ENCODE data around the gene SQSTM1.
"Not testable (repeated sequence)": the region's sequence is repeated elsewhere in the genome, so short reads cannot be mapped to it uniquely, and the experiment has no call there.

The SQSTM1 gene

GRCh38 chr5:179860301-179860700 is 39.6 kb downstream of the SQSTM1 start:
- DNase-seq = no peak

DNA sequence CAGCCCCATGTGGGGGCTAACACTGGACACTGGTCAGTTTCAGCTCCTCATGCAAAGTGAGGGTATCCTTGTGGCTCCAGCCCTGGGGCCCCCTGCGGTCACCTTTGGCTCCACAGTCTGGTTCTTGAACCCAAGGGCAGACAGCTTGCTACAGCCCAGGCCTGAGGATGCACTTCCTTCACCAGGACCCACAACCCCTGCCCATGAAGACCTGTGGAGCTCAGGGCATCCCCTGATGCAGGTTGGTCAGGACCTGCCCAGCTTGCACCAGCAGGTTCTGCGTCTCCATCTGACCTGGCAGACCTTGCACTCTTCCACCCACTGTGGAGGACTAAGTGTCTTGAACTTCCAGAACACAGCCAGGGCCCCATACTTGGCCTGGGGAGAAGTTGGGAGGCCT is 41.6 kb downstream of the SQSTM1 start:
- no peak for DNase-seq

DNA sequence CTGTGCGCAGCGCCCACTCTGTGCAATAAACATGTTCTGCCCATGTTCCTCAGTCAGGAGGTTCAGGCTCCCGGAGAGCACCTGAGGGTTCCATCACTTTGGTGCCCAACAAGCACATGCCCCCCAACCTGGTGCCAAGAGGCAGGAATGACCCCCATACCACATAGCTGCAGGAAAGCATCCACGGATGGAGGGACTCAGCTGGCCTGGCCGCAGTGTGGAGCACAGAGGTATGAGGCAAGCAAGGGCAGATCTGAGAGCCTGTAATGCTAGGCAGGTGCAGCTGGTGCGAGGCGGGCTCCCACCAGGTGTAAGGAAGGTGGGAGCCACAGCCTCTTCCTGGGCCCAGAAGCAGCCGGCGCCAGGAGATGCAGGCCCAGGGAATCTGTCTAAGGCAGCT is 42.2 kb downstream of the SQSTM1 start:
- no peak for DNase-seq

DNA sequence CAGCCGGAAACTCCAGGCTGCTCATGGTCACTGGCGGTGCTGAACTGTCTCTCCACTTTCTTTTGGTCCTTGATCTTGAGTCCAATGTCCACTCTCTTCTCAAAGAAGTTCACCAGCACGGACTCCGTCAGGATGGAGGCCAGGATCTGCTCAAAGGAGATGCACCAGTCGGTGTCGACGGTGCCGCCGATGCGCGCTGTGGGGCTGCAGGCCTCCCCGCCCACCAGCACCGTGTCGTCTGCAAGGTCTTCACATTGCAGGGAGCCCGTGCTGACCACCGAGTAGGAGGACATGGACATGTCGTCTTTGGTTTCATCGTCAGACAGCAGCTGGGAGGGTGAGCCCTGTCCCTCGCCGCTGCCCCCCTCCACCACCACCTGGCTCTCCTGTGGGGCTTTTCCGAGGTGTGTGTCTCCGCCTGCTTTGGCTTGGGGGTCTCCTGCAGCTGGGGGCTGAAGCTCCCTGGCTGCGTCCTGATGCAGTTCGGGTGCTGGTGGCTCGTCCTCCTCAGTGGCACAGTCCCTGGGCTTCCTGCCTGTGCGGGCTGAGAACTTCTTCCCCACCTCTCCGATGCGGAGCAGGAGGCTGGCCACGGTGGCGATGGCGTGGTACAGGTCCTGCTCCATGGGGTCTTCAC is 42.9 kb downstream of the SQSTM1 start:
- no peak for DNase-seq

GRCh38 chr5:179864686-179865085 is 44.0 kb downstream of the SQSTM1 start:
- DNase-seq = no peak

GRCh38 chr5:179865491-179866240 is 45.0 kb downstream of the SQSTM1 start:
- DNase-seq = no peak

DNA sequence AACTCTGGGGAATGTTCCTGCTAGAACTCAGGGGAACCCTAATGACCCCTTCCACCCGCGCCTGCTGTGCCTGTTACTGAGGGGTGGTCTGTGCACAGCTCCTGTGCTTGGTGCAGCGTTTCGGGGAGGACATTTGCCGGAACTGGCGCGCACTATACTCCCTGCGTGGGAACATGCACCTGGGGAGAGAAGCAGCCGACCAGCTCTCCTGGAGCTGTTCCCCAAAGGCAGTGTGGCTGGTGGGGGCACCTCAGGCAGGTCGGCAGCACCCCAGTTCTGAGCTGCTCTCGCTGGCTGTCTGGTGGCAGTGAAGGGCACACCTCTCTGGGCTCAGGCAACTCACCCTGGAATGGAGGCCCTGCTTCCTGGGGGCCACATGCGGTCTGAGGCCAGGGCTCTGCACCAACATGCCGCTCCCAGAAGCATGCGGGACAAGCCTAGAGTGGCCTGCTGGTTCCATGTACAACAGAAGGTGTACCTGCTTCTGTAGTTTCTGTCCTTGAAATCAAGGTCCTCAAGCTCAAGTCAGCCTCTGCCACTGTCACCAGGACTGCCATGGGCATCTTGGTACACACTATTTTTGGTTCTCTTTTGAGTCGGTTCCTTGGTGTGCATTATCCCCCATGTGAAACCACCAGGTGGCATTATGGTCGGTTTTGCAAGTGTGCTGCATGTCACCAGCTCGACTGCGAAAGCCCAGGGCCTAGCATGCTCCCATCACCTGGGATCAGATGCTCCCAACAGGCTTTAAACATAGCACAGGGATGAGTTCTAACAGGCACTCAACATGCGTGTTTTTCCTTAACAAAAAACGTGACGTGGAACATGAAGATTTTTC is 45.8 kb downstream of the SQSTM1 start:
- peak; percentile 33 for DNase-seq

DNA sequence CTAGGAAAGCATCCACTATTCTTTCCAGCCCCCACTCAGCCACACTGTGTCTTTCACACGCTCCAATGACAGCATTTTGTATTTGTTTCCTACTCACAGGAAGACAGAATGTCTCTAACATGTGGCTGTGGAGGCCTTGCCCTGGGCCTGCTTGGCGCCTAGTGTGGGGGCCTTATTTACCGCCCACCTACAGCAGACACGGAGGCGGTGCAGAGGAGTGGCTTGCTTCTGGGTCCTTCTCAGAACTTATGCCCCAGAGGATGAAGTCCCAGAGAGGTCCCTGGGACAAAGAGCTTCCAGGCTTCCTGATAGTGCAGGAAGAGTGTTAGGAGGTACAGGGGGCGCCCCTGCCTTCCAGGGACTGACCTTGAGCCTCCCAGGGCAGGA is 46.4 kb downstream of the SQSTM1 start:
- no peak for DNase-seq

- no peak for DNase-seq
These were observed 46.8 kb downstream of the SQSTM1 start for GRCh38 chr5:179867476-179867875.

- DNase-seq = no peak
These were observed 47.8 kb downstream of the SQSTM1 start for GRCh38 chr5:179868541-179868940.

- DNase-seq = no peak
These were observed 48.4 kb downstream of the SQSTM1 start for GRCh38 chr5:179869101-179869500.

DNA sequence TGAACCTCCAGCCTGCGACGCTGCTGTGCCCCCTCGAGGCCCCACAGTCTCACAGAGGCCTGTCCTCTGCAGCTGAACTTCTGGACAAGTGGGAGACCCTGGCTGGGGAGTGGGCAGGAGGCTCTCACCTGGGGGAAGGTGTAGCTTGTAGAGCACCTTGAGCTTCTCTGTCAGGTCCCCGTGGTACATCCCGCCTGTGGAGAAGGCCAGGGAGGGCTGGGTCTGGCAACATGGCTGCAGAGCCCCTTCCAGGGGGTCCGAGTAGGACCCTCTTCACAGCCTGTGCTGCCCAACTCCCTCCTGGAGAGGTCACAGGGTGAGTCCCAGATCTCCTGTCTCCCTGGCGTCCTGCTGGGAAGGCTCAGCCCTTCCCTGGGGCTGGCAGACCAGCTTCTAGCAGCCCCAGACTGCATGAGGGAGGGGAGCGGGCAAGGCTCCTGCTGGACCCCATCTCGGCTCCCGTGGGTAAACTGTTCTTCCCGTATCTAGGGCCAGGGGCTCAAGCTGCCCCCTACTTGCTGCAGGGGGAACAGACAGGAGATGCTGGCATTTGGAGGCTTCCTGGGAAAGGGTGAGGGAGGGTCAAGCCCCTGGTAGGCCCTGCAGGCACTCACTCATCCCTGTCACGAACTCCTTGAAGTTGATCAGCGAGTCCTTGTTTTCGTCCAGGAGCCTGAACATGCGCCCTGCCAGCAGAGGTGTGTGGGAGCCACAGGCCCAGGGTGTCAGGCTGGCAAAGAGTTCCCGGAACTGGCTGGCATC is 49.1 kb downstream of the SQSTM1 start:
- no peak for DNase-seq

DNA sequence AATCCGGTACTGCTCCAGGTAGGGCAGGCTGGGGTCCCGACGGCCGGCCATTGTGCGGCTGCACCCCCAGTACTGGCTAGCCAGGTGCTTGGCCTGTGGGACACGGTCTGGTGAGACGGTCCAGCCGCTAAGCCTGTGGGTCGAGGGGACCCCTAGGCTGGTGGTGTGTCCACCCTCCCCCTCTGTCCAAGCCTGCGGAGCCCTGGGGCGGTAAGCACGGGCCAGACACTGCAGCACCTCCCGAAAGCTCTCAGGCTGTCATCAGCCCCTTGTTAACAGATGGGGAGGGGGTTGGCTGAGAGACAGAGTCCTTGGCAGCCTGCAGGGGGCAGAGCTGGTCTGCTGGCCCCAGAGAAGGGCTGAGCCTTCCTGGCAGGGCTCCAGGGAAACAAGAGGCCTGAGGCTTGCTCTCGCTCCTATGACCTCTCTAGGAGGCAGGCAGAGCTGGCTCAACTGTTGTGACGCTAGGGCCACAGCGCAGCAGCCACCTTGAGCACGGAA is 49.7 kb downstream of the SQSTM1 start:
- DNase-seq = no peak

GRCh38 chr5:179870952-179871351 is 50.2 kb downstream of the SQSTM1 start:
- DNase-seq = no peak

- not testable (repeated sequence) for DNase-seq
These were observed 50.8 kb downstream of the SQSTM1 start for GRCh38 chr5:179871533-179871932.

- no peak for DNase-seq
These were observed 51.5 kb downstream of the SQSTM1 start for GRCh38 chr5:179872055-179872827.

DNA sequence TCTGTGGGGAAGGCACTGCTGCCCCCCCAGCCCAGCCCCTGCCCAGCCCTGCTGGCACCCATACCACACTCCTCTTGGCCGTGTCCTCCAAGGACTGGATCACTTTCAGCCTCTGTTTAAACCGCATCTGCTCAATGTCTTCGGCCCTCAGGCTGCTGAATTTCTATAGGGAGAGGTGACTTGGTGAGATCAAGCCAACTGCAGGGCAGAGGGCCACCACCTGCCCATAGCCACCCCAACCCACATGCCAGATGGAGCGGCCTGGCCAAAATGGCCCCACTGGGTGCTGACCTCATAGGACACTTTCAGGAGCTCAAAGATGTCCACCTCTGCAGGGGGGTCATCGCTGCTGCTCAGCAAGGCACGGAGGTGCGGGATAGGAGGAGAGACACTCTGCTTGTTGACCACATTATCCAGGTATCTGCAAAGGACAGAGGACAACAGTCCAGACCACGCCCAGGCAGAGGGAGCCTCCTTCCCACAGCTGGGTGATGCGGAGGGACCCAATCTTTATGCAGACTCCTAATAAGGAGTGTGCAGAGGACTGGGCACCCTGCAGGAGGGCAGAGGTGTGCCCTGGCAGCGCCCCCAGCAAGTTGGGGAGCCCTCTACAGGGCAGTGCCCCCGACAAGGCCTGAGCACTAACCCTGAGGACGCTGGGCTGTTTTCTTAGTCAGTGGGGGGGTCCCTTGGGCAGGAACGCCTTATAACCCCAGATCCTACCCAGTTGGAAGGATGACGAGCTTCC is 52.3 kb downstream of the SQSTM1 start:
- DNase-seq = no peak

- DNase-seq = no peak
These were observed 52.9 kb downstream of the SQSTM1 start for GRCh38 chr5:179873588-179874110.

GRCh38 chr5:179874136-179874535 is 53.4 kb downstream of the SQSTM1 start:
- no peak for DNase-seq

GRCh38 chr5:179874536-179875292 is 54.0 kb downstream of the SQSTM1 start:
- no peak for DNase-seq
